ENCODE results near the gene KRT34.
"Not testable (repeated sequence)": the region's sequence is repeated elsewhere in the genome, so short reads cannot be mapped to it uniquely, and the experiment has no call there.

The KRT34 gene

GRCh38 chr17:41381943-41382342, at the start of gene KRT34:
TSS of gene KRT34 (minus strand) at chr17:41382306. CDS start at chr17:41382246, 60 bp downstream.
- H3K9me3 Mint-ChIP-seq; H3K27ac Mint-ChIP-seq; H3K4me3 Mint-ChIP-seq; H3K36me3 Mint-ChIP-seq (ENCODE audit: low read depth); H3K4me1 Mint-ChIP-seq (ENCODE audit: low read depth); intact Hi-C loops (cut with micrococcal nuclease): not testable (repeated sequence)
- H3K27me3 Mint-ChIP-seq: peaks cover 14% of the 10 kb centered on the region

- intact Hi-C loops (cut with micrococcal nuclease); H3K4me1 Mint-ChIP-seq (ENCODE audit: low read depth); H3K36me3 Mint-ChIP-seq (ENCODE audit: low read depth); H3K4me3 Mint-ChIP-seq; H3K9me3 Mint-ChIP-seq; H3K27ac Mint-ChIP-seq: not testable (repeated sequence)
- peaks cover 11% of the 10 kb centered on the region for H3K27me3 Mint-ChIP-seq
Measured at GRCh38 chr17:41430376-41430775, 48.3 kb upstream of the KRT34 start.

- Mint-ChIP-seq H3K27me3 (peaks cover 11% of the 10 kb centered on the region), H3K36me3 (ENCODE audit: low read depth) (no peaks in the 10 kb centered on the region), H3K9me3 (no peaks in the 10 kb centered on the region), H3K27ac (no peak overlapping the region), H3K4me3 (no peak overlapping the region), H3K4me1 (ENCODE audit: low read depth) (no peaks in the 10 kb centered on the region)
- intact Hi-C loops (cut with micrococcal nuclease): no loop called here
Measured at GRCh38 chr17:41429667-41430066, 47.6 kb upstream of the KRT34 start.

- H3K4me3 Mint-ChIP-seq: no peak overlapping the region
- H3K27ac Mint-ChIP-seq: no peak overlapping the region
- peaks cover 15% of the 10 kb centered on the region for H3K27me3 Mint-ChIP-seq
- intact Hi-C loops (cut with micrococcal nuclease): no loop called here
- no peaks in the 10 kb centered on the region for H3K4me1 Mint-ChIP-seq (ENCODE audit: low read depth)
- H3K36me3 Mint-ChIP-seq (ENCODE audit: low read depth): no peaks in the 10 kb centered on the region
- H3K9me3 Mint-ChIP-seq: no peaks in the 10 kb centered on the region
Measured at GRCh38 chr17:41428591-41429291, 46.6 kb upstream of the KRT34 start.

- Mint-ChIP-seq H3K4me1 (ENCODE audit: low read depth) (no peaks in the 10 kb centered on the region), H3K9me3 (no peaks in the 10 kb centered on the region)
Measured at GRCh38 chr17:41424111-41424635, 42.1 kb upstream of the KRT34 start, which contains the start of gene KRT37. TSS of gene KRT37 (minus strand) at chr17:41424585. CDS start at chr17:41424523, 62 bp downstream.

GRCh38 chr17:41422586-41422985, 40.5 kb upstream of the KRT34 start:
- H3K4me3 Mint-ChIP-seq; H3K9me3 Mint-ChIP-seq; H3K4me1 Mint-ChIP-seq (ENCODE audit: low read depth); intact Hi-C loops (cut with micrococcal nuclease); H3K27ac Mint-ChIP-seq; H3K27me3 Mint-ChIP-seq; H3K36me3 Mint-ChIP-seq (ENCODE audit: low read depth): not testable (repeated sequence)

More at GRCh38 chr17:41424111-41424635, 42.1 kb upstream of the KRT34 start, which contains the start of gene KRT37:
- intact Hi-C loops (cut with micrococcal nuclease): no loop called here
- H3K27ac Mint-ChIP-seq: no peak within 1 kb of the TSS
- peaks cover 6% of the 10 kb centered on the region for H3K27me3 Mint-ChIP-seq
- no peaks in the 10 kb centered on the region for H3K36me3 Mint-ChIP-seq (ENCODE audit: low read depth)
- no peak within 1 kb of the TSS for H3K4me3 Mint-ChIP-seq

- Mint-ChIP-seq H3K9me3 (no peaks in the 10 kb centered on the region), H3K27ac (no peak overlapping the region), H3K4me3 (no peak overlapping the region), H3K36me3 (ENCODE audit: low read depth) (no peaks in the 10 kb centered on the region), H3K27me3 (peaks cover 3% of the 10 kb centered on the region), H3K4me1 (ENCODE audit: low read depth) (peaks cover 9% of the 10 kb centered on the region)
- intact Hi-C loops (cut with micrococcal nuclease): no loop called here
Measured at GRCh38 chr17:41421617-41422016, 39.5 kb upstream of the KRT34 start.

- intact Hi-C loops (cut with micrococcal nuclease): no loop called here
- H3K27ac Mint-ChIP-seq: no peak overlapping the region
- H3K4me1 Mint-ChIP-seq (ENCODE audit: low read depth): peaks cover 9% of the 10 kb centered on the region
- peaks cover 3% of the 10 kb centered on the region for H3K27me3 Mint-ChIP-seq
- no peaks in the 10 kb centered on the region for H3K36me3 Mint-ChIP-seq (ENCODE audit: low read depth)
- no peak overlapping the region for H3K4me3 Mint-ChIP-seq
- H3K9me3 Mint-ChIP-seq: no peaks in the 10 kb centered on the region
Measured at GRCh38 chr17:41421116-41421515, 39.0 kb upstream of the KRT34 start.

GRCh38 chr17:41420134-41420533, 38.0 kb upstream of the KRT34 start:
- intact Hi-C loops (cut with micrococcal nuclease): no loop called here
- Mint-ChIP-seq H3K4me3 (no peak overlapping the region), H3K36me3 (ENCODE audit: low read depth) (no peaks in the 10 kb centered on the region), H3K27me3 (peaks cover 3% of the 10 kb centered on the region), H3K4me1 (ENCODE audit: low read depth) (peaks cover 9% of the 10 kb centered on the region), H3K27ac (no peak overlapping the region), H3K9me3 (no peaks in the 10 kb centered on the region)

- Mint-ChIP-seq H3K9me3 (no peaks in the 10 kb centered on the region), H3K36me3 (ENCODE audit: low read depth) (no peaks in the 10 kb centered on the region), H3K4me1 (ENCODE audit: low read depth) (peaks cover 9% of the 10 kb centered on the region), H3K4me3 (no peak overlapping the region), H3K27me3 (peaks cover 3% of the 10 kb centered on the region), H3K27ac (no peak overlapping the region)
- intact Hi-C loops (cut with micrococcal nuclease): no loop called here
Measured at GRCh38 chr17:41419716-41420115, 37.6 kb upstream of the KRT34 start.

GRCh38 chr17:41418116-41418860, 36.2 kb upstream of the KRT34 start:
- intact Hi-C loops (cut with micrococcal nuclease): no loop called here
- Mint-ChIP-seq H3K4me3 (no peak overlapping the region), H3K9me3 (no peaks in the 10 kb centered on the region), H3K36me3 (ENCODE audit: low read depth) (no peaks in the 10 kb centered on the region), H3K4me1 (ENCODE audit: low read depth) (peaks cover 9% of the 10 kb centered on the region), H3K27me3 (peaks cover 5% of the 10 kb centered on the region), H3K27ac (no peak overlapping the region)

- intact Hi-C loops (cut with micrococcal nuclease): no loop called here
- Mint-ChIP-seq H3K4me3 (no peak overlapping the region), H3K36me3 (ENCODE audit: low read depth) (no peaks in the 10 kb centered on the region), H3K27ac (peak overlapping the region; percentile 54), H3K9me3 (no peaks in the 10 kb centered on the region), H3K4me1 (ENCODE audit: low read depth) (peaks cover 9% of the 10 kb centered on the region), H3K27me3 (peaks cover 7% of the 10 kb centered on the region)
Measured at GRCh38 chr17:41417576-41418015, 35.5 kb upstream of the KRT34 start.

GRCh38 chr17:41417127-41417526, 35.0 kb upstream of the KRT34 start:
- Mint-ChIP-seq H3K4me3 (no peak overlapping the region), H3K36me3 (ENCODE audit: low read depth) (no peaks in the 10 kb centered on the region), H3K4me1 (ENCODE audit: low read depth) (peaks cover 9% of the 10 kb centered on the region), H3K9me3 (no peaks in the 10 kb centered on the region), H3K27me3 (peaks cover 7% of the 10 kb centered on the region), H3K27ac (peak overlapping the region; percentile 54)
- intact Hi-C loops (cut with micrococcal nuclease): no loop called here

- no peaks in the 10 kb centered on the region for H3K9me3 Mint-ChIP-seq
- H3K27me3 Mint-ChIP-seq: peaks cover 8% of the 10 kb centered on the region
- intact Hi-C loops (cut with micrococcal nuclease): no loop called here
- no peak overlapping the region for H3K4me3 Mint-ChIP-seq
- no peak overlapping the region for H3K27ac Mint-ChIP-seq
- H3K36me3 Mint-ChIP-seq (ENCODE audit: low read depth): no peaks in the 10 kb centered on the region
- peaks cover 9% of the 10 kb centered on the region for H3K4me1 Mint-ChIP-seq (ENCODE audit: low read depth)
Measured at GRCh38 chr17:41416479-41416878, 34.4 kb upstream of the KRT34 start.
